Measurements from ENCODE around the gene MYCBPAP.

The MYCBPAP gene

DNA sequence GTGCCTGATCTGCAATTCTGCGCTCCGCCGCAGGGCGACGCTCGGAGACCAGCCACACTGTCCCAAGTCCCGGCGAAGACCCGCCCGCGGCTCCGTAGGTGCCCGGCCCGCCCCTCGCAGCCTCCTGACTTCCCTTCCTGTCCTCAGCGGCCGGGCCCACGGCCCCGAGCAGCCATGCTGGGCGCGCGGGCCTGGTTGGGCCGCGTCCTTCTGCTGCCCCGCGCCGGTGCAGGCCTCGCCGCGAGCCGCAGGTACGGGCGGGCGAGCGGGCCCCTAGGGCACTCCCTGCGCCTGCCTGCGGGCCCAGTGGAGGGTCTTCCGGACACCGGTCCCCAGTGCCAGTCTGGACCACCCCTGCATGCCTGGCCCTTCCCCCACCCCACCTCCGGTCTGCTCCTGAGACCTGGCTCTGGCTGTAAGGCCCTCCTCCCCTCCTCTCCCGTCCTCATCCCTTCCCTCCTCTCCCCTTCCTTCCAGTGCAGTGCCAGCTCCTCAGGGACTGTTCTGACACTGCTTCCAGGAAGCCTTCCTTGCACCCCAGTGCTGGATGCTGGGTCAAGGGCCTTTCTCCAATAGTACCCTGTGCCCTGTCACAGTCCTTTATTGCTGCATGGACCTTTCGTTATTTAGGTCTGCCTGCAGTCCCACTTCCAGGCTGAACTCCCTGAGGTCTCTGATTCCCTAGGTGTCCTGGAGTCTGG is 38.9 kb downstream of the MYCBPAP start, which contains the start of gene SPATA20:
Gene SPATA20, plus strand, starts transcription at position 140 of the 701 bp plus-strand sequence. Its CDS starts 35 bp downstream, at position 175.
- TF ChIP-seq, protein P1, sequence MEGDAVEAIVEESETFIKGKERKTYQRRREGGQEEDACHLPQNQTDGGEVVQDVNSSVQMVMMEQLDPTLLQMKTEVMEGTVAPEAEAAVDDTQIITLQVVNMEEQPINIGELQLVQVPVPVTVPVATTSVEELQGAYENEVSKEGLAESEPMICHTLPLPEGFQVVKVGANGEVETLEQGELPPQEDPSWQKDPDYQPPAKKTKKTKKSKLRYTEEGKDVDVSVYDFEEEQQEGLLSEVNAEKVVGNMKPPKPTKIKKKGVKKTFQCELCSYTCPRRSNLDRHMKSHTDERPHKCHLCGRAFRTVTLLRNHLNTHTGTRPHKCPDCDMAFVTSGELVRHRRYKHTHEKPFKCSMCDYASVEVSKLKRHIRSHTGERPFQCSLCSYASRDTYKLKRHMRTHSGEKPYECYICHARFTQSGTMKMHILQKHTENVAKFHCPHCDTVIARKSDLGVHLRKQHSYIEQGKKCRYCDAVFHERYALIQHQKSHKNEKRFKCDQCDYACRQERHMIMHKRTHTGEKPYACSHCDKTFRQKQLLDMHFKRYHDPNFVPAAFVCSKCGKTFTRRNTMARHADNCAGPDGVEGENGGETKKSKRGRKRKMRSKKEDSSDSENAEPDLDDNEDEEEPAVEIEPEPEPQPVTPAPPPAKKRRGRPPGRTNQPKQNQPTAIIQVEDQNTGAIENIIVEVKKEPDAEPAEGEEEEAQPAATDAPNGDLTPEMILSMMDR (IDR thresholded peaks at IDR 0.05), result peak; percentile 98

DNA sequence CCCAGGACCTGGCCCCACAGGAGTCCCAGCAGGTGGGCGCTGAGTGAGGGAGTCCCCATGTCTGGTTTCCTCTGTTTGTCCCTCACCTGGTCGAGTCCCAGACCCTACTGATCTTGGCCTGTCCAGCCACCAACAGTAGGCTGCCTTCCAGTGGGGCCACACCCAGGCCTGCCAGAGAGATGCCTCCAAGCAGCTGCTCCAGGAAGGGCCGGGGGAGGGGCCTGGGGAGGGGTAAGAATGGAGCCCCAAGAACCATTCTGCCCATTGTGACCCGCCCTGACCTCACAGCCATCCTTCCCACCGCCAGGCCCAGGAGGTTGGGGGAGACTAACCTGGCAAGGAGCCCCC is 39.5 kb downstream of the MYCBPAP start:
- TF ChIP-seq, protein P1 (IDR thresholded peaks at IDR 0.05), result no peak

DNA sequence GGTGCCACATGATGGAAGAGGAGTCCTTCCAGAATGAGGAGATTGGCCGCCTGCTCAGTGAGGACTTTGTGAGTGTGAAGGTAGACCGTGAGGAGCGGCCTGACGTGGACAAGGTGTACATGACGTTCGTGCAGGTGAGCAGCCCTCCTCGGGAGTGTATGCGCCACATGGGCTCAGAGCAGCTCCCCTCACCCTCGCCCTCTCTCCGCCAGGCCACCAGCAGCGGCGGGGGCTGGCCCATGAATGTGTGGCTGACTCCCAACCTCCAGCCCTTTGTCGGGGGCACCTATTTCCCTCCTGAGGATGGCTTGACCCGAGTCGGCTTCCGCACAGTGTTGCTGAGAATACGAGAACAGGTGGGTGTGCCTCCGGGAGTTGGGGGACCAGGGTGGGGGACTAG is 40.6 kb downstream of the MYCBPAP start:
- TF ChIP-seq, protein P1 (IDR thresholded peaks at IDR 0.05), result no peak

DNA sequence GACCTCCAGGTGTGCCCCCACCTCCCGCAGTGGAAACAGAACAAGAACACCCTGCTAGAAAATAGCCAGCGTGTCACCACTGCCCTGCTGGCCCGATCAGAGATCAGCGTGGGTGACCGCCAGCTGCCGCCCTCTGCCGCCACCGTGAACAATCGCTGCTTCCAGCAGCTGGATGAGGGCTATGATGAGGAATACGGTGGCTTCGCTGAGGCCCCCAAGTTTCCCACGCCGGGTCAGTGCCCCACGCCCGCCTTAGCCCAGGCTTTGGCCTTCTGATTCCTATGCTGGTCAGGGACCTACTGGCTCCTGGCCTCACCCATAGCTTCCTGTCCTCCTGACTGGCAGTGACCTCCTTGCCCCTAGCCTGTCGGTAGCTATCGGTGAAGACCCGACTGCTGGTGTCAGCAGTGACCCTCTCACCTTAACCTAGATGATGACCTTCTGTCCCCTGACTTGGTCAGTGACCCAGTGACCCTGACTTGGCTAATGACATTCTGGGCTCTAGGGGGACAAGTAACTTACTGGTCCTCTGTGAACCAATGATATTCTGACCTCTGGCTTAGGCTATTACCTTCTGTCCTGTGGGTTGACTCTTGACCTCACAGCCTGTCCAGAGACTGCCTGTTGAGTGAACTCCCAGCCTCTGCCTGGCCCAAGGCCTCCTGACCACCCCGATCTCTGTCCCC is 41.2 kb downstream of the MYCBPAP start:
- TF ChIP-seq, protein P1 (IDR thresholded peaks at IDR 0.05), result no peak

DNA sequence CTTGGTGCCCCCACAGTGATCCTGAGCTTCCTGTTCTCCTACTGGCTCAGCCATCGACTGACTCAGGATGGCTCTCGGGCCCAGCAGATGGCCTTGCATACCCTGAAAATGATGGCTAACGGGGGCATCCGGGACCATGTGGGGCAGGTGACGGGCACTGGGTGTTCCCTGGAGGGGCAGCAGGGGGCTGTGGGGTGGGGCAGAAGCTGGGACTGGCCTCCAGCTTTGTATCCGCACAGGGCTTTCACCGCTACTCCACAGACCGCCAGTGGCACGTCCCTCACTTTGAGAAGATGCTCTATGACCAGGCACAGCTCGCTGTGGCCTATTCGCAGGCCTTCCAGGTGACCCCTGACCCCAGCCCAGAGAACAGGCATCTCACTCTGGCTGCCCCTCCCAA is 41.7 kb downstream of the MYCBPAP start:
- TF ChIP-seq, protein P1 (IDR thresholded peaks at IDR 0.05), result no peak

DNA sequence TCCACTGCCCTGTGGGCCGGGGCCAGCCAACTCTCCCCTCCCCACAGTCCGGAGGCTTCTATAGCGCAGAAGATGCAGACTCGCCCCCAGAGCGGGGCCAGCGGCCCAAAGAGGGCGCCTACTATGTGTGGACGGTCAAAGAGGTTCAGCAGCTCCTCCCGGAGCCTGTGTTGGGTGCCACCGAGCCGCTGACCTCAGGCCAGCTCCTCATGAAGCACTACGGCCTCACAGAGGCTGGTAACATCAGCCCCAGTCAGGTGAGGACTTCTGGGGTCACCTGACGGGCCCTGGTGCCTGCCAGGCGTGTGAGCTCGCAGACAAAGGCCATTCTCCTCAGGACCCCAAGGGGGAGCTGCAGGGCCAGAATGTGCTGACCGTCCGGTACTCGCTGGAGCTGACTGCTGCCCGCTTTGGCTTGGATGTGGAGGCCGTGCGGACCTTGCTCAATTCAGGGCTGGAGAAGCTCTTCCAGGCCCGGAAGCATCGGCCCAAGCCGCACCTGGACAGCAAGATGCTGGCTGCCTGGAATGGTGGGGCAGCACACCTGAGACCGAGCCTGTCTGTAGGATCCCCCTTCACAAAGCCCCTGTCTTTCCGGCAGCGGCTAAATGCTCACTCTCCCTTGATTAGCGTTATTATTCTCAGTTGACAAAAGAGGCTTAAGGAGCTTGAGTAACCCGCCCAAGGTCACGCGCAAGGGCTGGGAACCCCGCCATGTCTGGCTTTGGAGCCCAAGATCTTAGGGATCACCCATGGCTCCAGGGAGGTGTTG is 42.6 kb downstream of the MYCBPAP start:
- TF ChIP-seq, protein P1 (IDR thresholded peaks at IDR 0.05), result peak; percentile 68

DNA sequence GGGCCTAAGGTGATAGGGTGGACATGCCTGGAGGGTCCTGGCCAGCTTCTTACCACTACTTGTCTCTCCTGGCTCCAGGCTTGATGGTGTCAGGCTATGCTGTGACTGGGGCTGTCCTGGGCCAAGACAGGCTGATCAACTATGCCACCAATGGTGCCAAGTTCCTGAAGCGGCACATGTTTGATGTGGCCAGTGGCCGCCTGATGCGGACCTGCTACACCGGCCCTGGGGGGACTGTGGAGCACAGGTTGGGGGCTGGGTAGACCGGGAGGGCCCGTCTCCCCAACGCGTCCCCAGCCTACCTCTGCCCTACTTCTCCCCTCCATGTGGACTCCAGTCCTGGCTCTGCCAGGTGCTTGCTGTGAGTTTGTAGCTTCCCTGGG is 43.2 kb downstream of the MYCBPAP start:
- TF ChIP-seq, protein P1 (IDR thresholded peaks at IDR 0.05), result no peak
